ENCODE measurements around the gene LTBP1. TPM values are rescaled to one million over a fixed set of nuclear protein-coding genes. Genes with fewer than 3 reads are reported as not detected.

LTBP1 gene
- total RNA-seq, 1 experiment from 2014 or later: 162 TPM

- DNase-seq (ENCODE audit: low read depth): no peak
These were observed 164.3 kb downstream of the LTBP1 start for GRCh38 chr2:33111002-33111446.

DNA sequence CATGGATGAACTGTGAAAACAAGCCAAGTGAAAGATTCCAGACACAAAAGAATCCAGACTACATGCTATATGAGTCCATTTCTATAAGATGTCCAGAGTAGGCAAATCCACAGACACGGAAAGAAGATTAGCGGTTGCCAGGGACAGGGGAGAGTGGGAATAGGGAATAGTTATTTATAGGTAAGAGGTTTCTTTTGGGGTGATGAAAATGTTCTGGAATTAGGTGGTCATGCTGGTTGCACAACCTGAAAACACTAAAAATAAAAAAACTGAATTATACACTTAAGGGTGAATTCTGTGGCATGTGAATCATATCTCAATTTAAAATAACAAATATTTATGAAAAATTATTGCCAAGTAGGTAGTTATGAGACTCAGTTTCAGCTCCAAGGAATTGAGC, 168.4 kb downstream of the LTBP1 start:
- no peak for DNase-seq (ENCODE audit: low read depth)

GRCh38 chr2:33115728-33116127, 169.0 kb downstream of the LTBP1 start:
- no peak for DNase-seq (ENCODE audit: low read depth)

GRCh38 chr2:33116799-33117198, 170.0 kb downstream of the LTBP1 start:
- no peak for DNase-seq (ENCODE audit: low read depth)

- no peak for DNase-seq (ENCODE audit: low read depth)
These were observed 171.9 kb downstream of the LTBP1 start for GRCh38 chr2:33118651-33119050.

GRCh38 chr2:33121416-33121815, 174.7 kb downstream of the LTBP1 start:
- no peak for DNase-seq (ENCODE audit: low read depth)

DNA sequence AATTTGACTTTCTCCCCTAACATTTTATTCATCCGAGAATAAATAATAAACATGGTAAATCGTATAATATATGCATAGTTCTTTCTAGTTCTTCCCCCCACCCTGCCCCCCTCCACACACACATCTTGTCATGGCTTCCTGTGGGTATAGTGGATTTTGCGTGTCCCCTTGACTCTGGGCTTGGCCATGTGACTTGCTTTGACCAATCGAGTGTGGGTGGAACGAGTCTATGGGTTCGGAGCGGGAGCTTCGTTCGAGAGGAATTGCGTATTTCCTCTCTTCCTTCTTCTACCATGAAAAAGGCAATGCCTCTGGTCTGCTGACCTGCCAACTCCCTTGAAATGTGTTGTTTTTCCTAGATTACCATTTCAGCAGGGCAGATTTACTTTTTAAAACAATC, 175.2 kb downstream of the LTBP1 start:
- DNase-seq (ENCODE audit: low read depth): no peak

DNA sequence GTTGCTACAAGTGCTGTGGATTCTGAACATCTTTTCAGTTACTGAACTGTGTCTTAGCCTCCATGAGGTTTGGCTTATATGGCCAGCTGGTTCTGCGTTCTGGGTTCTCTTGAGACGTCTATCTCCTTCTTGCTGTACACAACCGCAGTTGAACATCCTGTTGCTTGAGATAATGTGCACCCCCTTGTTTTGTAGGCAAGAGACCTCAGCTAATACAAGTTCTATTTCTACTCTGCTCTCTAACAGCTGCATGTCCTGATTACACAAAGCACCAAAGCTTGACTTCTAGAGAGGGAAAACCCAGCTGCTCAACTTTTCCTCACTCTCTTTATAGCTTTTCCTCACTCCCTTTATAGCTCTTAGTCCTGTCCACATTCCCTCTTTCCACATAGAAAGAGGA, 176.0 kb downstream of the LTBP1 start:
- DNase-seq (ENCODE audit: low read depth): no peak

DNA sequence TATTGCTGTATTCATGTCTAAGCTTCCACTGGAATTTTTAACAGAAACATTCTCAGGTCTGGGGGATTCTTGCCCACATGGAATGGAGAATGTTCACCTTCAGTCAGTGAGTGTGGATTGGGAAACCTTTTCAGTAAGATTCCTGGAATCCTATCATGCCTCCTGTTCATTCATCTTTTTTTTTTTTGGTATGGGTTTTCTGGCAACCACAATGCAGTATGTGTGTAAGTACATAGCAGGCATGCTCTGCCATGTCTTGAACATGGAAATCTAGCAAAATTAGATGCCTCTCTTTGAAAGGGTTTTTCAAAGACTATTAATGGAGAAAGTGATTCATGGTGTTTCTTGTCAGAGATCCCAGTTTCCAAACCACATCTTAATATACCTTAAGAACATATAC, 176.5 kb downstream of the LTBP1 start:
- peak; percentile 36 for DNase-seq (ENCODE audit: low read depth)

DNA sequence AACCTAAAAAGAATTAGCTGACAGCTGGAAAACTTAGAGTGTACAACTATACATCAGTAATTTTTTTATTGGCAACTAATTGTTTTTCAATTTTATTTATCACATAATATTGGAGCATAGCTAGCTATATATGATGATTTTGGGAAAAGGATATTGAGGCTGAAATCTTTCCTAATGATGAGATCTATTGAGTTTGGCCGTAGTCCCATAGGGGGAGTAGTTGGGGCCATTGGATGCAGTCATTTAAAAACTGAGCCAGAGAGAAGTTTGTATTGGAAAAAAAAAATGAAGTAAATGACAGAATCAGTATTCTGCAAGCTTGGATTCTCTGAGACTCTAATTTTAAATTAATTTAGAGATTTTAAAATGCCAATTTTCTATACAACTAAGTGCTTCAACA, 179.8 kb downstream of the LTBP1 start:
- DNase-seq (ENCODE audit: low read depth): no peak

DNA sequence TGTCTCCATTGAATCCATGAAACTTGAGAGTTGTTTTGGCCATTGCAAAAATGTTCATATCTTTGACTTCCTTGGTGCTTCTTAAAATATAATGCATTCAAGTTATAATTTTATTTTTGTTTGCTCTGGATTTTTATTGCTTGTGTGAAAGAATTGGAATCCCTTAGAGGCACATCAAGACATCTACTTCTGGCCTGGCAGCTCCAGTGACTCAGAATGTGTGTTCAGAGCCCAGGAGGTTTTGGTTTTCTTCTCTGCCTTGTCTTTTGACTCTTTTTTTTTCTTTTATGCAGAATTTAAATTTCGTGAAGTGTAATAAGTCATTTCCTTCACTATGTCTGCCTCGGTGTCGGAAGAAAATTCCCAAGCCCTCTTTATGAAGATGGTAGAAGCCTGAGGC, 180.2 kb downstream of the LTBP1 start:
- peak; percentile 69 for DNase-seq (ENCODE audit: low read depth)

DNA sequence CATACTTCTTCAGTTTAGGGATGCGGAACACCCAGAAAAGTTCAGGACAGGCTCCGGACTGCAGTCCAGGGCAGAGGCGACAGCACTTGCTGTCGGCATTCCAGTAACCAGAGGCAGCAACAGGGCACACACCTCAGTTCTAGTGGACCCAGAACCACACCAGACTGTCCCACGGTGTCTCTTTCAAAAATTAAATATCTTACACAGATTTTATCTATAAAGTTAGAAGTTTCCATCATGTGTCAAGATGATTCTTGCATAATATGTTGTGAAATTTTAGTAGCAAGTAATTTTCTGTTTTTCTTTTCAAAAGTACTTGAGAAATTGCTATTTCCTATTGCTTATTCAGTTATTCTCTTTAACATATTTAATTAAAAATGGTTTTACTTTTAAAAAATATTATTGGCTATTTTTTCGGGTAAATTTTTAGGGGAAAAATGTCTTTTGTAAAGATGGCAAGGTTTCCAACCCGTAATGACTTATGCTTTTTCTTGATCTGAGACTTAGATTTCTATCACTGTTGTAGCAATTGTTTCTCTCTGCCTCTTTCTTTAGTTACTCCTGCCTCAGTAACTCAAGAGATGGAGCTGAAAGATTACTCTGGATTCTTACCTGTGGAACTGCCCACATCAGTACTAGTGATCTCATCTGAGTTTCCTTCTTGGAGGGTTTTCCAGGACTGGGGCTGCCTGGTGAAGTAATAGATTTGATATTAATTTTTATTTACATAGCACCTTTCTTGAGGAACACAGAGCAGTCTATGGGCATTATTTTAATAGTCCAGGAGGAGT, 182.7 kb downstream of the LTBP1 start:
- DNase-seq (ENCODE audit: low read depth): no peak

DNA sequence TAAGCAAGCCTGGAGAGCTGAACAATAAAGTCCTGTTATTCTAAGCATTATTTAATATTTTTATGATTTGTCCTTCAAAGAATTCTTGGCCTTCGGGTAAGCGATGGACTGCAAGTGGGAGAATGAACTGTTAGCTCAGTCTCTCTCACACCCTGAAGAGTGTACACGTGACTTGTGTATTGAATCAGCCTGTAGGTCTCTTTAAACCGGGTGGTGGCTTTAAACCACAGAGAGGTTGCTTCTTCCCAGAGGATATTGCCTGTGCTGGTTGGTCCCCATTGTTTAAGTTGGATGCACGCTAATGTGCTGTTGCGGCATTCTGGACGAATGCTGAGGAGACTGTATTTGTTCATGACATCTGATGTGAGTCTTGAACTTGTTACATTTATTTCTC, 183.3 kb downstream of the LTBP1 start:
- DNase-seq (ENCODE audit: low read depth): peak; percentile 81

DNA sequence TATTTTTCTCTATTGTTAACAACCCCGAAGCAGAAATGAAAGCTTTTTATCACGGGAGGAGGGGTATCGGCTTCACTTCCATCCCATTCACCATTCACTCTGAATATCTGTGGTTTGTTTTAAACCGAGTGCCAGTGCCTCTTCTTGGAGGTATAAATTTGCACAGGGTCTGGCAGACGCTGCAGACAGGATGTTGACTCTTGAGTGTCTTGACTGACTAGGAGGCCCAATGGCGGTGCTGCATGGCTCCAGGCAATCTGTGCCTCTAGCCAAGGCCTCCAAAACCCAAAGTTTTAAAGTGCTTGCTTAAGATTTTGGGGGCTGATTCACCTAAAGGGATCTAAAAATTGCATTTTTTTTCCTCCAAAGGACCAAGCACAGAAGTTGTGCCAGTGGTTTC, 183.8 kb downstream of the LTBP1 start:
- DNase-seq (ENCODE audit: low read depth): peak; percentile 79

GRCh38 chr2:33131111-33131510, 184.4 kb downstream of the LTBP1 start:
- DNase-seq (ENCODE audit: low read depth): peak; percentile 50

- peak; percentile 55 for DNase-seq (ENCODE audit: low read depth)
These were observed 185.0 kb downstream of the LTBP1 start for GRCh38 chr2:33131749-33132148.

DNA sequence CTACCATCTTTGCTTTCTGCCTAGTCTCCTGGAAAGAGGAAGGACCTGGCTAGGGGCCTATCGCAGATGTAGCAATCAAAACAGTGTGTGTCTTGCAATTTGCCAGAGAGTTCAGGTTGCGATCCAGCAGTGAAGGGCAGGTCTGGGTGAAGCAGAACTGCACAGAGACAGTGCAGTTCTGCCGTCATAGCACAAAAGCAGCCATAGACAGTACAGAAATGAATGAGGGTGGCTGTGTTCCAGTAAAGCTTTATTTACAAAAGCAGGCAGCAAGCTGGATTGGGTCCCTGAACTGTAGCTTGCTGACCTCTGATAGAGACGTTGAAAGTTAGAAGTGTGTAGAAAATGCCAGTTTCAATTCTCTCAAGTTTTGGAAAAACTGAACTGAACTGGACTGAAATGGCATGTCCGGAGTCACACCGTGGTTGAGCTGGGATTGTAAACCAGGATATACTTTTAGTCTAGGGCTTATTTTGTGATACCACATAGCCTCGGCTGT, 186.8 kb downstream of the LTBP1 start:
- no peak for DNase-seq (ENCODE audit: low read depth)

DNA sequence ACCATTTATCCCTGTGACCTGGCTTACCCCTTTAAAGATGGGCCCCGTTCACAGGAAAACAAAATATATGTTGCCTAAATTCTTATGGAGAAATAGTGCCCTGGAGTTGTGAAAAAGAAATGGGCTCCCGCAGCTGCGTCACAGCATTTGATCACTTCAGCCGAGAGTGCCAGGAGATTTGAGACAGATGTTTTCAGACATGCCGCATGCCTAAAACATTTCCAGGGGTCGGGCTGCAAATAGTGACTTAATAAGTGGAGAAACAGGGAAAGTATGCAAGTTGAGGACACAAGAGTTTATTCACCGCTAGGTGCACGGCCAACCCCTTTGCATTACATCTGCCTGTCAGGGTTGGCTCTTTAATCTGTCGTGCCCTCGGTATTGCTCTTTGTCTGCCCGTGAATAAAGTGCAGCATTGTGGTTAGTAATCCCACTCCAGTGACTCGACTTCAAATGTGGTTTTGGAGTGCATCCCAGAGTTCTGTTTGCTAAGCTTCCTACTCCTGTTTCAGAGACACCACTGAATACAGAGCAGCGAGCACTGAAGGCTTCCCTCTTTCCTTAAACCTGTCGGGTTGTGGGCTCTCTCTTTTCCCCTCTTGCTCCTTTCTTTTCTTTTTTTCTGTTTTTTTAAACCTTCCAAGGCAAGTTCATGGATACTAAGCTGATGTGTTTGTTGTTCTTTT, 187.5 kb downstream of the LTBP1 start:
- DNase-seq (ENCODE audit: low read depth): peak; percentile 98

- DNase-seq (ENCODE audit: low read depth): peak; percentile 63
These were observed 188.2 kb downstream of the LTBP1 start for GRCh38 chr2:33134791-33135560.

- peak; percentile 15 for DNase-seq (ENCODE audit: low read depth)
These were observed 188.9 kb downstream of the LTBP1 start for GRCh38 chr2:33135645-33136044.

DNA sequence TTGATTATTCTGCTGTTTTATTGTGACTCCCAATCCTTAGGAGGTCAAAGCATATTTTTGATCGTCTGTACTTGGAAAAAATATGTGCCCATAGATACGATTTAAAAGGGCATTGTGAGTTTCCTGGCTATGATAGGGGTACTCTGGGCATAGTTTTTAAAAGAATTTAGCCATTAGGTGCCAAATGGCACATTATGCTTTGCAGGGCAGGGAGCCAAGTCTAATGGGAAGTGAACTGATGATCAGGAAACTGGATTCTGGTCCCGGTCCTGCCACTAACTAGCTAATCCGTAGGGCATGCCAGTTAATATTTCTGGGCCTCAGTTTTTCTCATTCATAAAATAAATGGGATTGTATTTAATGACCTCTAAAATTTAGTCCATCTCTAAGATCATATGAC, 189.3 kb downstream of the LTBP1 start:
- peak; percentile 20 for DNase-seq (ENCODE audit: low read depth)

- DNase-seq (ENCODE audit: low read depth): peak; percentile 25
These were observed 189.8 kb downstream of the LTBP1 start for GRCh38 chr2:33136566-33136965.
